GM12801 (cell line): ENCODE measurements around the gene TMEM163.

ENCODE experiments used
- TF ChIP-seq, protein P1 (sequence below): IDR thresholded peaks from one replicate; pipeline ENCODE4 v1.5.1; 2011; ENCODE audit warnings: control low read depth; ENCODE audit not compliant: insufficient read length; ENCODE audit errors: extremely low read depth

TMEM163 gene

GRCh38 chr2:134570676-134571075, 148.1 kb downstream of the TMEM163 start:
- TF ChIP-seq, protein P1, sequence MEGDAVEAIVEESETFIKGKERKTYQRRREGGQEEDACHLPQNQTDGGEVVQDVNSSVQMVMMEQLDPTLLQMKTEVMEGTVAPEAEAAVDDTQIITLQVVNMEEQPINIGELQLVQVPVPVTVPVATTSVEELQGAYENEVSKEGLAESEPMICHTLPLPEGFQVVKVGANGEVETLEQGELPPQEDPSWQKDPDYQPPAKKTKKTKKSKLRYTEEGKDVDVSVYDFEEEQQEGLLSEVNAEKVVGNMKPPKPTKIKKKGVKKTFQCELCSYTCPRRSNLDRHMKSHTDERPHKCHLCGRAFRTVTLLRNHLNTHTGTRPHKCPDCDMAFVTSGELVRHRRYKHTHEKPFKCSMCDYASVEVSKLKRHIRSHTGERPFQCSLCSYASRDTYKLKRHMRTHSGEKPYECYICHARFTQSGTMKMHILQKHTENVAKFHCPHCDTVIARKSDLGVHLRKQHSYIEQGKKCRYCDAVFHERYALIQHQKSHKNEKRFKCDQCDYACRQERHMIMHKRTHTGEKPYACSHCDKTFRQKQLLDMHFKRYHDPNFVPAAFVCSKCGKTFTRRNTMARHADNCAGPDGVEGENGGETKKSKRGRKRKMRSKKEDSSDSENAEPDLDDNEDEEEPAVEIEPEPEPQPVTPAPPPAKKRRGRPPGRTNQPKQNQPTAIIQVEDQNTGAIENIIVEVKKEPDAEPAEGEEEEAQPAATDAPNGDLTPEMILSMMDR = no peak

GRCh38 chr2:134568413-134568812, 150.4 kb downstream of the TMEM163 start:
- TF ChIP-seq, protein P1 = no peak

GRCh38 chr2:134567666-134568065, 151.1 kb downstream of the TMEM163 start:
- TF ChIP-seq, protein P1 = no peak

- TF ChIP-seq, protein P1 = no peak
Observed at GRCh38 chr2:134564549-134564948, 154.3 kb downstream of the TMEM163 start.

GRCh38 chr2:134558208-134558830, 160.5 kb downstream of the TMEM163 start:
- TF ChIP-seq, protein P1 = no peak

DNA sequence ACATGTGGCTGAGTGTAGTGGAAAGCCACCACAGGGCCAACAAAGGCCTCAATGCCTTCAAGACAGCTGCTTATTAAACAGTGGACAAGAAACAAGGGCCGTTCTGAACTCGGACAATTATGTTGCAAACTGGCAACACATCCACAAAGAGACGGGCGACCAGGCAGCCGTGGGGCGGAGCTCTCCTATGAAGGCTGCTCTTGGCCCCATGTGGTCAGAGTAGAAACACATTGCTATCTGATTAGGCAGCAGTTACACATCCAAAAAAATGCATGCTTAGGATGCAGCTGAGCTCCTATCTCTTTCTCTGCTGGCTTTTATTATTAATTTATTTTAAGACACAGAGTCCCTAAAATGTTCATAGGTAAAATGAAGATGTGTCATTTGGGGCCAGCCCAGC, 163.4 kb downstream of the TMEM163 start:
- TF ChIP-seq, protein P1 = no peak

GRCh38 chr2:134553657-134554056, 165.1 kb downstream of the TMEM163 start:
- TF ChIP-seq, protein P1 = no peak
